ENCODE data around the gene ILKAP.

The ILKAP gene

GRCh38 chr2:238227587-238228032, 24.1 kb upstream of the ILKAP start:
- H3K4me3 ChIP-seq (replicated peaks; ENCODE audit: low read depth, low read length): no peak overlapping the region
- TF ChIP-seq, protein P1, sequence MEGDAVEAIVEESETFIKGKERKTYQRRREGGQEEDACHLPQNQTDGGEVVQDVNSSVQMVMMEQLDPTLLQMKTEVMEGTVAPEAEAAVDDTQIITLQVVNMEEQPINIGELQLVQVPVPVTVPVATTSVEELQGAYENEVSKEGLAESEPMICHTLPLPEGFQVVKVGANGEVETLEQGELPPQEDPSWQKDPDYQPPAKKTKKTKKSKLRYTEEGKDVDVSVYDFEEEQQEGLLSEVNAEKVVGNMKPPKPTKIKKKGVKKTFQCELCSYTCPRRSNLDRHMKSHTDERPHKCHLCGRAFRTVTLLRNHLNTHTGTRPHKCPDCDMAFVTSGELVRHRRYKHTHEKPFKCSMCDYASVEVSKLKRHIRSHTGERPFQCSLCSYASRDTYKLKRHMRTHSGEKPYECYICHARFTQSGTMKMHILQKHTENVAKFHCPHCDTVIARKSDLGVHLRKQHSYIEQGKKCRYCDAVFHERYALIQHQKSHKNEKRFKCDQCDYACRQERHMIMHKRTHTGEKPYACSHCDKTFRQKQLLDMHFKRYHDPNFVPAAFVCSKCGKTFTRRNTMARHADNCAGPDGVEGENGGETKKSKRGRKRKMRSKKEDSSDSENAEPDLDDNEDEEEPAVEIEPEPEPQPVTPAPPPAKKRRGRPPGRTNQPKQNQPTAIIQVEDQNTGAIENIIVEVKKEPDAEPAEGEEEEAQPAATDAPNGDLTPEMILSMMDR (IDR thresholded peaks at IDR 0.05; ENCODE audit: low read depth, low read length, missing control alignments): no peak
- DNase-seq (ENCODE audit: extremely low read depth, low read depth): no peak

DNA sequence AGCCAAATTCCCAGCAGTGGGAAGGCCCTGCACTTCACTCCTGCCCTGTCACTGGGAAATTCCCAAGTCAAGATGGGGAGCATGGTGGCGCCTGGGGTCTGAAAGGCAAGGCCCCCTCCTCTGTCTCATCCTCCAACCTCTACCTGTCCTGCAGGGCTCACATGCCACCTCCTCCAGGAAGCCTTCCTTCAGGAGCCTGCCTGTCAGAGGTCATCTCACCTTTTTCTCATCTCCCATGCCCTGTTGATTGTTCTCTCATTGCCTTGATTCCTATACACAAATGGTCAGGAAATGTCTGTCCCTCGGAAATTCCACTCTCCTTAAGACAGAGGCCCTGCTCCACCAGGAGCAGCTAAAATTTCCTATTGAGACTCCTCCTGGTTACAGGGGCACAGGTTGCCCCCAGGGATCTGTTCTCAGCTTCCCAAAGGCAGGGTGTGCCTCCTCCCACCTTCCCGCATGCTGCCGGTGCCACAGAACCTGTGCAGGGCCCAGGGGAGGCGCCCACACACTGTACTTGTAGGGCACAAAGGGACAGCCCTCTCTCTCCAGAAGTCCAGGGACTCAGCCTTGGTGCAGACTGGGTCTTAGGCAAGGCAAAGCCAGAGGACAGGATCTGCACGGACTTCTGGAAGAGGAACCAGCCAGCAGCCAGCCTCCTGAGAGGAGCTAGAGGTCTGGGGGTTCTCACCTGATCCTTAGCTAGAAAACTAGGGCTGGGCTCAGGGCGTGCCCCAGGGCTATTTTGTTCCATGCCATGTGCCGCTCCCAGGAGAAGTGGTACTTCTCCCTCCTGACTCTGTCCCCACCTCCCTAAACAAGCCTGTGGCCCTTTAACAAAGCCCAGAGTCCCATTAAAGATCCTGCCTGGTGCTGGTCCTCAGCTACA, 23.4 kb upstream of the ILKAP start:
- no peak overlapping the region for H3K4me3 ChIP-seq (replicated peaks; ENCODE audit: low read depth, low read length)
- no peak for DNase-seq (ENCODE audit: extremely low read depth, low read depth)
- TF ChIP-seq, protein P1 (IDR thresholded peaks at IDR 0.05; ENCODE audit: low read depth, low read length, missing control alignments): no peak

DNA sequence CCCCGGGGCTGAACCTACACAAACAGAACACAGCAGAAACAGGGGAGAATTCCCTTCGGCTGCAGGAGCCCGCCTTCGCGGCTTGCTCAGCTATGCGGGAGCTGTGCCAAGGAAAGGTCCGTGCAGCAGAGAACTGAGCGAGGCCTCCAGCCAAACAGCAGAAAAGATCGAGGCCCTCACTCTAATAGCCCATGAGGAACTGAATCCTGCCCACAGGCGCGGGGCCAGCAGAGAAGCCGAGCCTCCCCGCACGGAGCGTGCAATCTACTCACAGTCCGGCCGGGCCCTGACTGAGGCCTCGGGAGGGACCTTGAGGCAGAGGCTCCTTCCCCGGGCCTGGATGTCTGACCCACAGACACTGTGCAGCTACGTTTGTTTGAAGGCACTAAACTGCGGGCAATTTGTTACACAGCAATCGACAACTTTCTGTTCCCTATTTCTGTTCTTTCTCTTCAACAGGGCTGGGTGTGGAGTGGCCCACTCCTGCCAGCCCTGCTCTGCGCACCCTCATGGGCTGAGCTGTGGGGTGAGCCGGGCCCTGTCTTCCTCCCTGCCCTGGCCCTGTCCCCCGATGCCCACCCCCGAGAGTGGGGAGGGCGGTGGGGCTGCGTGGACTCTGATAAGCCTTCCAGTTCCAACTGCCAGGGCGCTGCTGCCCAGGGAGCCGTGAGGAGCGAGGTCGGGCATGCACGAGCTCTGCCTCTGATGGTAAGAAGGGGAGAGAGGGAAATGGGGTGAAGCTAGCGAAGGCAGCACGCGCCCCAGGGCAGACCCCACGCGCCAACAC, 22.6 kb upstream of the ILKAP start:
- no peak overlapping the region for H3K4me3 ChIP-seq (replicated peaks; ENCODE audit: low read depth, low read length)
- TF ChIP-seq, protein P1 (IDR thresholded peaks at IDR 0.05; ENCODE audit: low read depth, low read length, missing control alignments): no peak
- DNase-seq (ENCODE audit: extremely low read depth, low read depth): no peak

DNA sequence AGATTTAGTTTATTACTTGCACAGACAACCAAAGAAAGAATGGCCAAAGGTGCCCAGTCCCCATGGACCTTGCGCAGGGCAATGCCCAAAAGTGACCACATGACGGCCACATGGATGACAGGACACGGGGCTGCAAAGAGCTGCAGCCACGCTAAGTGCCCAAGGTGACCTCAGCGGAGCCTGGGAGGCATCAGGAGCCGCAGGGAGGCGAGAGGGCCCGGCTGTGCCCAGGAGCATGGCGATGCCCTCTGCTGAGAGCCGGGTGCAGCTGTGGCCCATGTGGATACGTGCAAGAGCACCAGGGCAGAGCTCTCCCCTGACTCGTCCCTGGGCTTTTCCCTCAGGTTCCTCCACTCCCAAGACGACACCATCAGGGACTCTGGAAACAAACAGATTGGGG, 21.6 kb upstream of the ILKAP start:
- no peak overlapping the region for H3K4me3 ChIP-seq (replicated peaks; ENCODE audit: low read depth, low read length)
- DNase-seq (ENCODE audit: extremely low read depth, low read depth): no peak
- TF ChIP-seq, protein P1 (IDR thresholded peaks at IDR 0.05; ENCODE audit: low read depth, low read length, missing control alignments): no peak

- TF ChIP-seq, protein P1 (IDR thresholded peaks at IDR 0.05; ENCODE audit: low read depth, low read length, missing control alignments): no peak
- no peak overlapping the region for H3K4me3 ChIP-seq (replicated peaks; ENCODE audit: low read depth, low read length)
- no peak for DNase-seq (ENCODE audit: extremely low read depth, low read depth)
Measured at GRCh38 chr2:238224356-238225035, 21.0 kb upstream of the ILKAP start.

DNA sequence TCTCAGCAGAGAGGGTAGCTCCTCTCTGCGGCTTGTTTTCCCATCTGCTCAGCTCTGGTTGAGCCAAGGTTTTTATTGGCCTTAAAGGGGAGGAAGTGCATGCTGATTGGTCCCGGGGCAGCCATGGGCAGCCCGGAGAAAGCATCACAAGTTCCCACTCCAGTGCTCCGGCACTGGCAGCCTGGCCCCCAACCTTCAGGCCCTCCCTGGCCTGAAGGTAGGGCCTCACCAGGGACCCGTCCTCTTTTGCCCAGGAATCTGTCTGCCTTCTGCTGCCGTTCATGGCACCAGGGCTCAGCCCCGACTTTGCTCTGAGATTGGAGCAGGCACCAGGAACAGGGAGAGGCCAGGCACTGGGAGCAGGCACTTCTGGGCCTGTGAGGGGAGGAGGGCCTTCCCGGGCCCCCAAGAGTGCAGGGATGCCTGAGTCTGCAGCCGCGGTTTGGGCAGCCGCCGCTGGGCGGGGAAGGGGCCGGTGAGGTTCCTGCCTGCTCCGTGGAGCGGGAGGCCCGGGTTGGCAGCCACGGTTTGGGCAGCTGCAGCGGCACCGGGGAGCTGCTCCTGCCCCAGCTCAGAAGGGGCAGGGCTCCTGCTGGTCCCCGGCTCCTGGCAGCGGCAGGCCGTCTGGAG, 17.5 kb upstream of the ILKAP start:
- H3K4me3 ChIP-seq (replicated peaks; ENCODE audit: low read depth, low read length): no peak overlapping the region

More for the DNA sequence above, 17.5 kb upstream of the ILKAP start:
- no peak for DNase-seq (ENCODE audit: extremely low read depth, low read depth)
- TF ChIP-seq, protein P1 (IDR thresholded peaks at IDR 0.05; ENCODE audit: low read depth, low read length, missing control alignments): no peak

All from HFF-Myc (cell line).